GM12878 (cell line): Measurements from ENCODE around the gene RBM4. TPM values are rescaled to one million over a fixed set of nuclear protein-coding genes. Genes with fewer than 3 reads are reported as not detected.

Source experiments
- ATAC-seq: fragments of 200-7000 bp; cut with Tn5 transposase; 3 replicates; pipeline ENCODE4 v1.9.1; 2020; ENCODE audit warnings: mild to moderate bottlenecking, moderate library complexity
- BruUV-seq: library from RNA; stranded (reverse); fragments of 400-500 nt; replicated peaks from 2 replicates; lab custom pipeline; 2021; lab: Mats Ljungman, UMichigan
- CTCF ChIA-PET: fragments of 300-600 bp; sonication (Branson Sonifier 250); formaldehyde crosslinking; extraction: SDS; loops from one replicate; lab custom pipeline; 2021; ENCODE audit warnings: inconsistent platforms; lab: Yijun Ruan, JAX
- POLR2A ChIA-PET: fragments of 350-600 bp; formaldehyde crosslinking; extraction: SDS; loops from one replicate; lab custom pipeline; 2021; ENCODE audit warnings: inconsistent platforms; lab: Charles Lee
- RAD21 ChIA-PET: fragments of 300-600 bp; sonication (Branson Sonifier 250); formaldehyde crosslinking; loops from one replicate; lab custom pipeline; 2023; ENCODE audit warnings: antibody characterized with exemption; ENCODE audit not compliant: unreplicated experiment; lab: Charles Lee
- SMC1A ChIA-PET: fragments of 300-600 bp; sonication (Branson Sonifier 250); formaldehyde crosslinking; loops from one replicate; lab custom pipeline; 2023; ENCODE audit not compliant: unreplicated experiment, uncharacterized antibody; lab: Charles Lee
- DNase-seq: peaks from one replicate; pipeline ENCODE4 v3.0.0-alpha.2; 2011; ENCODE audit warnings: low read depth, low spot score
- FAIRE-seq: peaks from 3 replicates; lab custom pipeline; 2011; peaks lifted over from hg19 to GRCh38; lab: Jason Lieb, UNC
- H2AFZ ChIP-seq: 2 replicates; pipeline ENCODE4 v1.6.0; 2011; ENCODE audit warnings: low read depth, low read length, control low read depth; ENCODE audit not compliant: control insufficient read depth
- H3K27ac ChIP-seq: 2 replicates; pipeline ENCODE4 v1.5.1; 2011; ENCODE audit warnings: control low read depth; ENCODE audit not compliant: control insufficient read depth, insufficient read depth
- H3K27me3 ChIP-seq, 2 experiments: replicated peaks in 1 of 2; 2 replicates each; pipeline versions ENCODE4 v1.6.0 to v1.6.1; 2011; ENCODE audit warnings: low read length in 1 of 2; ENCODE audit not compliant: control insufficient read depth in 2 of 2, insufficient read depth in 2 of 2
- H3K36me3 ChIP-seq, 2 experiments: 2 replicates each; pipeline ENCODE4 v1.5.1; 2011; ENCODE audit warnings: low read length in 1 of 2; ENCODE audit not compliant: control insufficient read depth in 2 of 2, insufficient read depth in 2 of 2
- H3K4me1 ChIP-seq: 2 replicates; pipeline ENCODE4 v1.6.1; 2011; ENCODE audit warnings: mild to moderate bottlenecking, low read length, moderate library complexity, mixed read lengths; ENCODE audit not compliant: control insufficient read depth, insufficient read depth
- H3K4me2 ChIP-seq: 2 replicates; pipeline ENCODE4 v1.6.0; 2011; ENCODE audit warnings: control low read depth; ENCODE audit not compliant: control insufficient read depth, insufficient read depth
- H3K4me3 ChIP-seq: fragments of 200-600 bp; sonication (generic); 2 replicates; pipeline ENCODE4 v1.5.1; 2016
- H3K79me2 ChIP-seq: 2 replicates; pipeline ENCODE4 v1.6.0; 2011; ENCODE audit warnings: low read length; ENCODE audit not compliant: control insufficient read depth, insufficient read depth
- H3K9ac ChIP-seq: 2 replicates; pipeline ENCODE4 v1.8.0; 2011; ENCODE audit warnings: low read length, control low read depth, mixed read lengths; ENCODE audit not compliant: control insufficient read depth, insufficient read depth
- H3K9me3 ChIP-seq: replicated peaks from 3 replicates; pipeline ENCODE4 v1.5.1; 2011; ENCODE audit warnings: mild to moderate bottlenecking, low read length; ENCODE audit not compliant: control insufficient read depth, insufficient read depth
- H4K20me1 ChIP-seq: 2 replicates; pipeline ENCODE4 v1.6.0; 2011; ENCODE audit not compliant: control insufficient read depth, insufficient read depth
- EP300 ChIP-seq, 2 experiments: fragments of 150-350 bp in 1 of 2; IDR thresholded peaks; 2 replicates each; pipeline ENCODE4 v1.6.1; 2011 to 2012; ENCODE audit warnings: low read depth in 2 of 2, low read length in 2 of 2, borderline replicate concordance in 1 of 2, improper control_type of control experiment in 1 of 2, inconsistent platforms in 1 of 2; ENCODE audit not compliant: control insufficient read depth in 1 of 2
- RAD51 ChIP-seq: fragments of 450-650 bp; IDR thresholded peaks from 2 replicates; pipeline ENCODE4 v1.6.1; 2016; ENCODE audit warnings: moderate library complexity, mild to moderate bottlenecking, inconsistent platforms
- STAT1 ChIP-seq: fragments of 450-650 bp; conservative IDR thresholded peaks from 2 replicates; pipeline ENCODE4 v1.6.1; 2014; ENCODE audit warnings: antibody characterized with exemption, mild to moderate bottlenecking
- TARDBP ChIP-seq: IDR thresholded peaks from 2 replicates; pipeline ENCODE4 v1.6.1; 2016; ENCODE audit warnings: borderline replicate concordance
- TCF12 ChIP-seq: IDR thresholded peaks from 2 replicates; pipeline ENCODE4 v1.6.1; 2011; ENCODE audit warnings: low read depth, mild to moderate bottlenecking, low read length
- ZBED1 ChIP-seq: IDR thresholded peaks from 2 replicates; pipeline ENCODE4 v1.6.1; 2016; ENCODE audit warnings: borderline replicate concordance
- ZNF217 ChIP-seq: fragments of 450-650 bp; IDR thresholded peaks from 2 replicates; pipeline ENCODE4 v1.6.1; 2017; ENCODE audit warnings: antibody characterized with exemption, mild to moderate bottlenecking
- ZNF24 ChIP-seq: fragments of 450-650 bp; IDR thresholded peaks from 2 replicates; pipeline ENCODE4 v1.6.1; 2017; ENCODE audit warnings: antibody characterized with exemption, mild to moderate bottlenecking
- ZSCAN29 ChIP-seq: fragments of 450-650 bp; IDR thresholded peaks from 2 replicates; pipeline ENCODE4 v1.6.1; 2017; ENCODE audit warnings: mild to moderate bottlenecking, moderate library complexity
- WGBS: methylation state at CpG from one replicate; pipeline ENCODE4 v1.1.6; 2016; ENCODE audit warnings: low lambda C conversion rate; ENCODE audit not compliant: insufficient replicate concordance, insufficient coverage; ENCODE audit errors: missing lambda C conversion rate; 5-methylcytosine and 5-hydroxymethylcytosine counted together
- in situ Hi-C: fragments of 300-500 bp; cut with MboI; formaldehyde crosslinking; loops from 9 replicates; pipeline ENCODE4 v1.14.3; 2018; ENCODE audit warnings: mixed read lengths
- intact Hi-C: fragments of 100-400 bp; cut with micrococcal nuclease; formaldehyde crosslinking; loops from one replicate; pipeline ENCODE4 v1.14.2; 2022; ENCODE audit not compliant: unreplicated experiment
- polyA plus RNA-seq, 11 experiments: library from polyadenylated mRNA; depleted of rRNA in 4 of 11; unstranded in 6 of 11; stranded (reverse) in 5 of 11; fragments of >200 nt; fragmentation: Nextera tagmentation in 4 of 11; fragmentation: Illumina TruSeq in 1 of 11; extraction: Ambion mirVana in 4 of 11; extraction: Trizol in 1 of 11; gene quantifications; 1 replicate in 1 of 11; 2 replicates in 10 of 11; pipeline versions ENCODE4 v1.2.1 to v1.2.3, GENCODE V29; 2011 to 2016; ENCODE audit warnings: inconsistent platforms in 2 of 11, missing spikeins in 2 of 11, low read depth in 1 of 11
- total RNA-seq, 4 experiments: library from RNA; depleted of rRNA in 3 of 4; stranded (reverse); fragments of >200 nt in 3 of 4; fragmentation: Illumina TruSeq in 1 of 4; extraction: Trizol in 1 of 4; gene quantifications; 2 replicates each; pipeline versions ENCODE4 v1.2.1 to v1.2.3, GENCODE V29; 2013 to 2021

RBM4 gene
- total and polyA plus RNA-seq, 10 of the 15 experiments (the other 5 are each of a cell fraction or from before 2014, with no cell fraction given) = 105 to 224 (median 138) TPM

GRCh38 chr11:66598993-66599392 lies 39.5 kb upstream of the RBM4 start:
- Histone ChIP-seq H4K20me1 (no peaks in the 10 kb centered on the region), H3K36me3 (no peaks in the 10 kb centered on the region; a peak in 1 of 4 replicates), H3K9me3 (no peaks in the 10 kb centered on the region), H3K4me1 (peaks cover 14% of the 10 kb centered on the region), H3K27ac (no peak overlapping the region), H3K27me3 (no peaks in the 10 kb centered on the region), H3K79me2 (peaks cover 13% of the 10 kb centered on the region), H3K9ac (no peak overlapping the region), H2AFZ (no peak overlapping the region), H3K4me2 (no peak overlapping the region), H3K4me3 (no peak overlapping the region)
- ChIA-PET CTCF (interaction anchor here (1.1 kb wide), 1 partner anchor 14 kb away, joined by 3 read pairs; no protein-coding TSS in a partner anchor), SMC1A (interaction anchor here (0.9 kb wide), 1 partner anchor 22 kb away, joined by 3 read pairs; no protein-coding TSS in a partner anchor), POLR2A (interaction anchor here (0.6 to 1.2 kb wide), 3 partner anchors 11 to 966 kb away, joined by 3 to 4 read pairs (median 3); partner anchors contain the start of gene PELI3), RAD21 (no interaction called here)
- 96% methylated on average over 6 of the region's 6 CpGs for WGBS
- DNase-seq (no peak), ATAC-seq (no peak), FAIRE-seq (no peak)
- intact Hi-C loops (no loop called here), in situ Hi-C loops (no loop called here)
- BruUV-seq = no TSS peak
- no peak for TF ChIP-seq STAT1
- no peak for TF ChIP-seq TARDBP
- TF ChIP-seq ZSCAN29 = no peak
- no peak for TF ChIP-seq RAD51
- no peak for TF ChIP-seq TCF12
- TF ChIP-seq ZNF217 = no peak
- no peak for TF ChIP-seq ZBED1

GRCh38 chr11:66600219-66600618 lies 38.3 kb upstream of the RBM4 start:
- H3K36me3 ChIP-seq = peaks cover 0 to 6% of the 10 kb centered on the region in 2 experiments; a peak in 1 of 4 replicates

More at GRCh38 chr11:66600219-66600618, 38.3 kb upstream of the RBM4 start:
- no peak overlapping the region for H3K9ac ChIP-seq
- H3K4me3 ChIP-seq = no peak overlapping the region
- H4K20me1 ChIP-seq = no peaks in the 10 kb centered on the region
- no peak for FAIRE-seq
- peaks cover 7% of the 10 kb centered on the region for H3K79me2 ChIP-seq
- CTCF ChIA-PET = interaction anchor here (2.1 kb wide), 1 partner anchor 8 kb away, joined by 4 read pairs; no protein-coding TSS in a partner anchor
- POLR2A ChIA-PET = interaction anchor here (0.6 to 2.4 kb wide), 5 partner anchors 8 to 134 kb away, joined by 3 to 7 read pairs (median 4); partner anchors contain the start of genes CCDC87, PELI3 and RBM14
- WGBS = 21% methylated on average over 2 of the region's 2 CpGs
- no peaks in the 10 kb centered on the region for H3K9me3 ChIP-seq
- intact Hi-C loops (no loop called here), in situ Hi-C loops (no loop called here)
- H3K4me1 ChIP-seq = peaks cover 7% of the 10 kb centered on the region; the same call in 1 of the 2 replicates
- H3K27me3 ChIP-seq = no peaks in the 10 kb centered on the region
- BruUV-seq = no TSS peak
- no peak for DNase-seq
- no peak for TF ChIP-seq EP300 (IDR thresholded peaks at IDR 0.05; ENCODE audit: borderline replicate concordance in 1 of 2, control insufficient read depth in 1 of 2, low read depth in 2 of 2, low read length in 2 of 2)
- peak; percentile 62 for TF ChIP-seq ZNF24
- no peak overlapping the region for H3K4me2 ChIP-seq
- SMC1A ChIA-PET = interaction anchor here (0.9 to 1.0 kb wide), 2 partner anchors 11 to 20 kb away, joined by 3 read pairs; no protein-coding TSS in a partner anchor
- no peak overlapping the region for H2AFZ ChIP-seq
- no peak overlapping the region for H3K27ac ChIP-seq
- RAD21 ChIA-PET = no interaction called here
- no peak for ATAC-seq
